Measurements from ENCODE around the gene PTMS.

- TF ChIP-seq JUN (IDR thresholded peaks at IDR 0.05; ENCODE audit: borderline replicate concordance, insufficient read depth, insufficient read length, low read depth) (no peak), CTCF (IDR thresholded peaks at IDR 0.05; ENCODE audit: extremely low read depth in 1 of 2, insufficient read depth in 1 of 2, low read depth in 1 of 2, low read length in 2 of 2) (no peak), MAX (IDR thresholded peaks at IDR 0.05; ENCODE audit: insufficient read depth, insufficient read length) (no peak), POLR2AphosphoS5 (IDR thresholded peaks at IDR 0.05; ENCODE audit: insufficient read depth, low read depth, low read length) (no peak), EZH2 (IDR thresholded peaks at IDR 0.05; ENCODE audit: borderline replicate concordance, low read depth, low read length, severe bottlenecking) (no peak), POLR2A (IDR thresholded peaks at IDR 0.05; ENCODE audit: low read depth, low read length) (no peak)
Observed at GRCh38 chr12:6817662-6818157, 51.5 kb downstream of the PTMS start.
